Muscle of leg (tissue), 11 donors: ENCODE measurements around the gene DAG1. TPM values are rescaled to one million over a fixed set of nuclear protein-coding genes. Genes with fewer than 3 reads are reported as not detected.

Experiments
- DNase-seq: peaks from one replicate; pipeline ENCODE4 v3.0.0; 2013
- H3K27ac ChIP-seq: one replicate; pipeline ENCODE4 v1.5.1; 2013; ENCODE audit warnings: mild to moderate bottlenecking, low read length, control low read depth
- H3K27me3 ChIP-seq: one replicate; pipeline ENCODE4 v1.6.1; 2013; ENCODE audit warnings: low read length; ENCODE audit not compliant: control insufficient read depth, insufficient read depth
- H3K36me3 ChIP-seq: one replicate; pipeline ENCODE4 v1.6.1; 2013; ENCODE audit warnings: low read length; ENCODE audit not compliant: control insufficient read depth, insufficient read depth
- H3K4me1 ChIP-seq: one replicate; pipeline ENCODE4 v1.6.1; 2013; ENCODE audit warnings: low read length; ENCODE audit not compliant: control insufficient read depth, insufficient read depth
- H3K4me3 ChIP-seq: one replicate; pipeline ENCODE4 v1.5.1; 2013; ENCODE audit warnings: low read length, control low read depth
- H3K9me3 ChIP-seq: replicated peaks from 2 replicates; pipeline ENCODE4 v1.6.1; 2013; ENCODE audit warnings: low read depth, low read length; ENCODE audit not compliant: control insufficient read depth
- WGBS: methylation state at CpG from one replicate; pipeline ENCODE4 v1.1.5; 2013; ENCODE audit warnings: missing lambda C conversion rate; ENCODE audit not compliant: insufficient coverage; 5-methylcytosine and 5-hydroxymethylcytosine counted together
- polyA plus RNA-seq, 8 donors: library from polyadenylated mRNA; unstranded; fragments of 120-200 nt; gene quantifications; one replicate each; pipeline versions ENCODE4 v1.2.1 to v1.2.3, GENCODE V29; 2013; ENCODE audit warnings: inconsistent platforms in 1 of 8, low replicate concordance in 1 of 8; ENCODE audit not compliant: insufficient read length in 8 of 8, insufficient read depth in 1 of 8
- total RNA-seq: library from RNA; stranded (reverse); fragments of 120-200 nt; gene quantifications from one replicate; pipeline ENCODE4 v1.2.4, GENCODE V29; 2013

Gene DAG1
- total and polyA plus RNA-seq, 9 donors: 142 to 229 (median 197) TPM

- DNase-seq: no peak
- no peaks in the 10 kb centered on the region for H3K4me1 ChIP-seq
- H3K27me3 ChIP-seq: no peaks in the 10 kb centered on the region
- H3K9me3 ChIP-seq: no peaks in the 10 kb centered on the region
- H3K36me3 ChIP-seq: no peaks in the 10 kb centered on the region
- H3K4me3 ChIP-seq: no peak overlapping the region
- WGBS: 40% methylated on average over 1 of the region's 6 CpGs
- no peak overlapping the region for H3K27ac ChIP-seq
Observed at GRCh38 chr3:49570028-49570654, 100.1 kb downstream of the DAG1 start.

GRCh38 chr3:49582177-49582576 lies 112.1 kb downstream of the DAG1 start:
- H3K36me3 ChIP-seq: no peaks in the 10 kb centered on the region
- no peak overlapping the region for H3K4me3 ChIP-seq
- H3K4me1 ChIP-seq: no peaks in the 10 kb centered on the region
- H3K27ac ChIP-seq: no peak overlapping the region
- DNase-seq: no peak
- no peaks in the 10 kb centered on the region for H3K9me3 ChIP-seq
- no peaks in the 10 kb centered on the region for H3K27me3 ChIP-seq

Other genes with a start within 250 kb of the DAG1 start
- 3.1 TPM for gene C3orf62, start 193.0 kb upstream of the DAG1 start, total RNA-seq
- gene C3orf62, start 193.0 kb upstream of the DAG1 start, polyA plus RNA-seq: 10 to 100 TPM in 1 of 8 donors, 1 to 10 TPM in 7; 4.2 to 13.2 (median 6.6) TPM
- 17.9 TPM for gene USP4, start 130.2 kb upstream of the DAG1 start, total RNA-seq
- 10 to 100 TPM; 36.9 to 59.0 (median 45.2) TPM for gene USP4, start 130.2 kb upstream of the DAG1 start, polyA plus RNA-seq
- gene GPX1, start 111.9 kb upstream of the DAG1 start, total RNA-seq: 118 TPM
- gene GPX1, start 111.9 kb upstream of the DAG1 start, polyA plus RNA-seq: 100 to 1,000 TPM; 124 to 153 (median 143) TPM
- gene RHOA, start 58.3 kb upstream of the DAG1 start, total RNA-seq: 217 TPM
- gene RHOA, start 58.3 kb upstream of the DAG1 start, polyA plus RNA-seq: 100 to 1,000 TPM; 427 to 558 (median 459) TPM
- 13.3 TPM for gene TCTA, start 57.8 kb upstream of the DAG1 start, total RNA-seq
- gene TCTA, start 57.8 kb upstream of the DAG1 start, polyA plus RNA-seq: 10 to 100 TPM; 13.3 to 19.7 (median 16.9) TPM
- 5.5 TPM for gene AMT, start 47.8 kb upstream of the DAG1 start, total RNA-seq
- 10 to 100 TPM in 4 of 8 donors, 1 to 10 TPM in 4; 6.7 to 19.0 (median 11.2) TPM for gene AMT, start 47.8 kb upstream of the DAG1 start, polyA plus RNA-seq
- 7.2 TPM for gene NICN1, start 40.9 kb upstream of the DAG1 start, total RNA-seq
- gene NICN1, start 40.9 kb upstream of the DAG1 start, polyA plus RNA-seq: 10 to 100 TPM in 6 of 8 donors, 1 to 10 TPM in 2; 9.6 to 14.3 (median 13.2) TPM
- 0.44 TPM for gene BSN, start 84.2 kb downstream of the DAG1 start, total RNA-seq
- gene BSN, start 84.2 kb downstream of the DAG1 start, polyA plus RNA-seq: 1 to 10 TPM in 2 of 8 donors, under 1 TPM in 6; 0.48 to 1.2 (median 0.67) TPM
- 56.6 TPM for gene APEH, start 204.1 kb downstream of the DAG1 start, total RNA-seq
- gene APEH, start 204.1 kb downstream of the DAG1 start, polyA plus RNA-seq: 10 to 100 TPM; 53.6 to 71.3 (median 61.5) TPM
- gene MST1, start 219.2 kb downstream of the DAG1 start, total RNA-seq: 7.0 TPM
- 10 to 100 TPM in 3 of 8 donors, 1 to 10 TPM in 5; 7.1 to 30.3 (median 9.8) TPM for gene MST1, start 219.2 kb downstream of the DAG1 start, polyA plus RNA-seq
- gene RNF123, start 219.3 kb downstream of the DAG1 start, total RNA-seq: 20.4 TPM
- 10 to 100 TPM; 32.2 to 46.5 (median 37.0) TPM for gene RNF123, start 219.3 kb downstream of the DAG1 start, polyA plus RNA-seq
- 1.2 TPM for gene AMIGO3, start 249.4 kb downstream of the DAG1 start, total RNA-seq
- 1 to 10 TPM; 1.6 to 3.8 (median 3.3) TPM for gene AMIGO3, start 249.4 kb downstream of the DAG1 start, polyA plus RNA-seq